ENCODE data around the gene CTSD.

GRCh38 chr11:1751999-1752906 is 11.5 kb downstream of the CTSD start:
- TF ChIP-seq CTCF (IDR thresholded peaks at IDR 0.05) (no peak), ZFX (IDR thresholded peaks at IDR 0.05; ENCODE audit: borderline replicate concordance) (no peak)
